Measurements from ENCODE around the gene ADAMTS3. TPM values are rescaled to one million over a fixed set of nuclear protein-coding genes. Genes with fewer than 3 reads are reported as not detected.
A peak's percentile ranks its signal among the peaks of the same experiment; 100 is the strongest.

ADAMTS3 gene
- total RNA-seq, 1 donor from 2014 or later, result 10.3 TPM

GRCh38 chr4:72330381-72330780, 238.6 kb downstream of the ADAMTS3 start:
- no peaks in the 10 kb centered on the region for H3K4me1 Mint-ChIP-seq (ENCODE audit: unreplicated experiment)
- H3K27ac Mint-ChIP-seq, result no peak overlapping the region
- H3K4me3 Mint-ChIP-seq, result no peak overlapping the region
- H3K36me3 Mint-ChIP-seq, result no peaks in the 10 kb centered on the region
- no peak for TF ChIP-seq CTCF (conservative IDR thresholded peaks at IDR 0.05)
- no peaks in the 10 kb centered on the region for H3K9me3 Mint-ChIP-seq
- no peaks in the 10 kb centered on the region for H3K27me3 Mint-ChIP-seq
- DNase-seq (ENCODE audit: extremely low spot score, unreplicated experiment), result no peak

GRCh38 chr4:72326692-72327632, 242.1 kb downstream of the ADAMTS3 start:
- Mint-ChIP-seq H3K27ac (no peak overlapping the region), H3K4me3 (no peak overlapping the region), H3K27me3 (no peaks in the 10 kb centered on the region), H3K9me3 (no peaks in the 10 kb centered on the region), H3K4me1 (ENCODE audit: unreplicated experiment) (no peaks in the 10 kb centered on the region), H3K36me3 (no peaks in the 10 kb centered on the region)
- DNase-seq (ENCODE audit: extremely low spot score, unreplicated experiment), result no peak
- peak; percentile 85 for TF ChIP-seq CTCF (conservative IDR thresholded peaks at IDR 0.05)

- Mint-ChIP-seq H3K4me3 (no peak overlapping the region), H3K9me3 (no peaks in the 10 kb centered on the region)
Observed at GRCh38 chr4:72325215-72325614, 243.8 kb downstream of the ADAMTS3 start.

GRCh38 chr4:72323227-72323626, 245.8 kb downstream of the ADAMTS3 start:
- no peaks in the 10 kb centered on the region for H3K4me1 Mint-ChIP-seq (ENCODE audit: unreplicated experiment)
- H3K27me3 Mint-ChIP-seq, result no peaks in the 10 kb centered on the region
- H3K9me3 Mint-ChIP-seq, result no peaks in the 10 kb centered on the region
- H3K27ac Mint-ChIP-seq, result no peak overlapping the region
- no peak for DNase-seq (ENCODE audit: extremely low spot score, unreplicated experiment)
- no peaks in the 10 kb centered on the region for H3K36me3 Mint-ChIP-seq
- no peak for TF ChIP-seq CTCF (conservative IDR thresholded peaks at IDR 0.05)
- H3K4me3 Mint-ChIP-seq, result no peak overlapping the region

More at GRCh38 chr4:72325215-72325614, 243.8 kb downstream of the ADAMTS3 start:
- TF ChIP-seq CTCF (conservative IDR thresholded peaks at IDR 0.05), result no peak
- Mint-ChIP-seq H3K36me3 (no peaks in the 10 kb centered on the region), H3K27me3 (no peaks in the 10 kb centered on the region), H3K4me1 (ENCODE audit: unreplicated experiment) (no peaks in the 10 kb centered on the region), H3K27ac (no peak overlapping the region)
- no peak for DNase-seq (ENCODE audit: extremely low spot score, unreplicated experiment)

- no peak overlapping the region for H3K4me3 Mint-ChIP-seq
- no peaks in the 10 kb centered on the region for H3K27me3 Mint-ChIP-seq
- TF ChIP-seq CTCF (conservative IDR thresholded peaks at IDR 0.05), result no peak
- DNase-seq (ENCODE audit: extremely low spot score, unreplicated experiment), result no peak
- H3K9me3 Mint-ChIP-seq, result no peaks in the 10 kb centered on the region
- H3K4me1 Mint-ChIP-seq (ENCODE audit: unreplicated experiment), result no peaks in the 10 kb centered on the region
- no peak overlapping the region for H3K27ac Mint-ChIP-seq
- H3K36me3 Mint-ChIP-seq, result no peaks in the 10 kb centered on the region
Observed at GRCh38 chr4:72320223-72320948, 248.6 kb downstream of the ADAMTS3 start.

All from type B pancreatic cell (in vitro differentiated cells).